Smooth muscle cell (in vitro differentiated cells): Measurements from ENCODE around the gene EDN1. TPM values are rescaled to one million over a fixed set of nuclear protein-coding genes. Genes with fewer than 3 reads are reported as not detected.
A peak's percentile ranks its signal among the peaks of the same experiment; 100 is the strongest.

Experiments
- DNase-seq: peaks from one replicate; lab custom pipeline; 2025; ENCODE audit not compliant: unreplicated experiment; lab: John Stamatoyannopoulos, UW
- H2AFZ ChIP-seq: fragments of 200-600 bp; sonication (generic); 2 replicates; pipeline ENCODE4 v1.6.0; 2016; ENCODE audit warnings: antibody characterized with exemption, low read depth, mild to moderate bottlenecking
- H3F3A ChIP-seq: fragments of 200-600 bp; sonication (generic); 2 replicates; pipeline ENCODE4 v1.6.0; 2017; ENCODE audit warnings: antibody characterized with exemption, low read depth
- H3K27ac ChIP-seq: fragments of 200-600 bp; sonication (generic); 2 replicates; pipeline ENCODE4 v1.5.1; 2016; ENCODE audit warnings: low read depth, mild to moderate bottlenecking
- H3K27me3 ChIP-seq: fragments of 200-600 bp; sonication (generic); 2 replicates; pipeline ENCODE4 v1.6.1; 2016; ENCODE audit warnings: low read depth, mild to moderate bottlenecking
- H3K36me3 ChIP-seq: fragments of 200-600 bp; sonication (generic); 2 replicates; pipeline ENCODE4 v1.5.1; 2016; ENCODE audit warnings: low read depth
- H3K4me1 ChIP-seq: fragments of 200-600 bp; sonication (generic); 2 replicates; pipeline ENCODE4 v1.5.1; 2016; ENCODE audit warnings: low read depth
- H3K4me2 ChIP-seq: fragments of 200-600 bp; sonication (generic); 2 replicates; pipeline ENCODE4 v1.6.0; 2016; ENCODE audit warnings: mild to moderate bottlenecking
- H3K4me3 ChIP-seq: fragments of 200-600 bp; sonication (generic); 2 replicates; pipeline ENCODE4 v1.5.1; 2016; ENCODE audit warnings: mild to moderate bottlenecking
- H3K79me2 ChIP-seq: fragments of 200-600 bp; sonication (generic); 2 replicates; pipeline ENCODE4 v1.6.0; 2016; ENCODE audit warnings: low read depth, mild to moderate bottlenecking
- H3K9ac ChIP-seq: fragments of 200-600 bp; sonication (generic); 2 replicates; pipeline ENCODE4 v1.6.0; 2016; ENCODE audit warnings: low read depth
- H3K9me3 ChIP-seq: fragments of 200-600 bp; sonication (generic); replicated peaks from 2 replicates; pipeline ENCODE4 v1.5.1; 2016; ENCODE audit warnings: low read depth
- H4K20me1 ChIP-seq: fragments of 200-600 bp; sonication (generic); 2 replicates; pipeline ENCODE4 v1.6.0; 2016; ENCODE audit warnings: low read depth
- WGBS: methylation state at CpG from one replicate; pipeline ENCODE4 v1.1.7; 2016; ENCODE audit warnings: low lambda C conversion rate; 5-methylcytosine and 5-hydroxymethylcytosine counted together
- polyA plus RNA-seq: library from polyadenylated mRNA; unstranded; fragments of >200 nt; fragmentation: Nextera tagmentation; extraction: Ambion mirVana; gene quantifications from 2 replicates; pipeline ENCODE4 v1.2.1, GENCODE V29; 2016
- total RNA-seq: library from RNA; depleted of rRNA; stranded (reverse); fragments of >200 nt; gene quantifications from 2 replicates; pipeline ENCODE4 v1.2.3, GENCODE V29; 2014
- TF ChIP-seq, protein P1 (sequence below): fragments of 200-600 bp; sonication (generic); IDR thresholded peaks from 2 replicates; pipeline ENCODE4 v1.5.1; 2017; ENCODE audit warnings: borderline replicate concordance, mild to moderate bottlenecking, antibody characterized with exemption; ENCODE audit not compliant: insufficient read depth, poor library complexity, severe bottlenecking

Gene EDN1
- total RNA-seq (20.0 and 22.0 TPM in 2 replicates), polyA plus RNA-seq (8.2 and 18.6 TPM in 2 replicates)

DNA sequence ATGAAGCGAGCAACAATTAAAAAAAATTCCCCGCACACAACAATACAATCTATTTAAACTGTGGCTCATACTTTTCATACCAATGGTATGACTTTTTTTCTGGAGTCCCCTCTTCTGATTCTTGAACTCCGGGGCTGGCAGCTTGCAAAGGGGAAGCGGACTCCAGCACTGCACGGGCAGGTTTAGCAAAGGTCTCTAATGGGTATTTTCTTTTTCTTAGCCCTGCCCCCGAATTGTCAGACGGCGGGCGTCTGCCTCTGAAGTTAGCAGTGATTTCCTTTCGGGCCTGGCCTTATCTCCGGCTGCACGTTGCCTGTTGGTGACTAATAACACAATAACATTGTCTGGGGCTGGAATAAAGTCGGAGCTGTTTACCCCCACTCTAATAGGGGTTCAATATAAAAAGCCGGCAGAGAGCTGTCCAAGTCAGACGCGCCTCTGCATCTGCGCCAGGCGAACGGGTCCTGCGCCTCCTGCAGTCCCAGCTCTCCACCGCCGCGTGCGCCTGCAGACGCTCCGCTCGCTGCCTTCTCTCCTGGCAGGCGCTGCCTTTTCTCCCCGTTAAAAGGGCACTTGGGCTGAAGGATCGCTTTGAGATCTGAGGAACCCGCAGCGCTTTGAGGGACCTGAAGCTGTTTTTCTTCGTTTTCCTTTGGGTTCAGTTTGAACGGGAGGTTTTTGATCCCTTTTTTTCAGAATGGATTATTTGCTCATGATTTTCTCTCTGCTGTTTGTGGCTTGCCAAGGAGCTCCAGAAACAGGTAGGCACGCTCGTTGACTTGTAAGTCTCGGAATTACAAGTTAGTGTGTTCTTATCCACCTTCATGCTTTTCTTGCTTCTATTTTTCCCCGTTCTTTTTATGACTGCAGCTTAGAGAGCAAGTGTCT lies at the start of gene EDN1:
Gene EDN1 (plus strand): TSS at position 429 of the 888 bp plus-strand sequence. CDS start 269 bp downstream, at position 698.
- no peaks in the 10 kb centered on the region for H3K79me2 ChIP-seq
- no peaks in the 10 kb centered on the region for H4K20me1 ChIP-seq
- WGBS: 4% methylated on average over 38 of the region's 38 CpGs
- H3K9me3 ChIP-seq: no peaks in the 10 kb centered on the region
- DNase-seq: peak; percentile 15
- peak within 1 kb of the TSS; percentile 88 for H3K4me2 ChIP-seq
- H2AFZ ChIP-seq: peak within 1 kb of the TSS; percentile 85
- H3K36me3 ChIP-seq: no peaks in the 10 kb centered on the region
- peak within 1 kb of the TSS; percentile 66 for H3K4me3 ChIP-seq
- H3K9ac ChIP-seq: peak within 1 kb of the TSS; percentile 65
- TF ChIP-seq, protein P1, sequence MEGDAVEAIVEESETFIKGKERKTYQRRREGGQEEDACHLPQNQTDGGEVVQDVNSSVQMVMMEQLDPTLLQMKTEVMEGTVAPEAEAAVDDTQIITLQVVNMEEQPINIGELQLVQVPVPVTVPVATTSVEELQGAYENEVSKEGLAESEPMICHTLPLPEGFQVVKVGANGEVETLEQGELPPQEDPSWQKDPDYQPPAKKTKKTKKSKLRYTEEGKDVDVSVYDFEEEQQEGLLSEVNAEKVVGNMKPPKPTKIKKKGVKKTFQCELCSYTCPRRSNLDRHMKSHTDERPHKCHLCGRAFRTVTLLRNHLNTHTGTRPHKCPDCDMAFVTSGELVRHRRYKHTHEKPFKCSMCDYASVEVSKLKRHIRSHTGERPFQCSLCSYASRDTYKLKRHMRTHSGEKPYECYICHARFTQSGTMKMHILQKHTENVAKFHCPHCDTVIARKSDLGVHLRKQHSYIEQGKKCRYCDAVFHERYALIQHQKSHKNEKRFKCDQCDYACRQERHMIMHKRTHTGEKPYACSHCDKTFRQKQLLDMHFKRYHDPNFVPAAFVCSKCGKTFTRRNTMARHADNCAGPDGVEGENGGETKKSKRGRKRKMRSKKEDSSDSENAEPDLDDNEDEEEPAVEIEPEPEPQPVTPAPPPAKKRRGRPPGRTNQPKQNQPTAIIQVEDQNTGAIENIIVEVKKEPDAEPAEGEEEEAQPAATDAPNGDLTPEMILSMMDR: peak; percentile 34
- no peaks in the 10 kb centered on the region for H3F3A ChIP-seq
- peak within 1 kb of the TSS; percentile 72 for H3K27ac ChIP-seq
- peaks cover 7% of the 10 kb centered on the region for H3K27me3 ChIP-seq
- H3K4me1 ChIP-seq: peaks cover 22% of the 10 kb centered on the region

DNA sequence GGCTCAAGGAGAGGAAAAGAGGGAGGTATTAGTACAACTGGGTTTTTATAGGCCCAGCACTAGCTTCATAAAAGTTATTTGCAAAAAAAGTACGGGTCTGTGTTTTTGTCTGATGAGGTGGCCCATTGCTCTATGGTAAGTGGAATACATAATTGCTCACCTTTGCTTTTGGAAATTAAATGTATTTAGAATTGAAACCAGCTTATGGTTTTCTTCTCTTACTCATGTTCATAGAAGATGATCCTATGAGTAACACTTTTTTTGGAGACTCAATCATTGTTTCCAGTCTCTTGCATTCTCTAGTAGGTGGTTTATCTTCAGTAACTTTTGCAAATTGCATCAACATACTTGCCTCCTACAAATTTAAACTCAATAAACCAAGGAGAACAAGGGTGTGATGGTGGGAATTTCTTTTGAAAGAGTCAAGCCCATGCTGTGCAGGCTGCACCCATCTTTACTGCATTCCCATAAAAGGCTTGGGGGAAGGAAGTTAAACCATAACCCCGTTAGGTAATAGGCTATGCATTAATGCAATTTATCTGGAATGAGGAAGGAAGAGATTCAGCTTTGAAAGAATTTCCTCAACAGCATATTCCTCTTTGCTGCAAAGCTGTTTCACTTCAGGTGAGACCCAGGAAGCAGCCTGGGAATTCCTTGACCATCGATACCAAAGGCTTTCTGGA lies 48.5 kb upstream of the EDN1 start:
- Histone ChIP-seq H3K79me2 (no peaks in the 10 kb centered on the region), H3K27ac (no peak overlapping the region), H3K4me2 (no peak overlapping the region), H3K9me3 (no peaks in the 10 kb centered on the region), H3K27me3 (no peaks in the 10 kb centered on the region), H2AFZ (no peak overlapping the region), H3F3A (no peaks in the 10 kb centered on the region), H3K9ac (no peak overlapping the region), H3K36me3 (no peaks in the 10 kb centered on the region), H3K4me1 (no peaks in the 10 kb centered on the region), H3K4me3 (no peak overlapping the region), H4K20me1 (no peaks in the 10 kb centered on the region)
- DNase-seq: no peak
- WGBS: 81% methylated on average over 3 of the region's 3 CpGs
- TF ChIP-seq, protein P1: no peak

DNA sequence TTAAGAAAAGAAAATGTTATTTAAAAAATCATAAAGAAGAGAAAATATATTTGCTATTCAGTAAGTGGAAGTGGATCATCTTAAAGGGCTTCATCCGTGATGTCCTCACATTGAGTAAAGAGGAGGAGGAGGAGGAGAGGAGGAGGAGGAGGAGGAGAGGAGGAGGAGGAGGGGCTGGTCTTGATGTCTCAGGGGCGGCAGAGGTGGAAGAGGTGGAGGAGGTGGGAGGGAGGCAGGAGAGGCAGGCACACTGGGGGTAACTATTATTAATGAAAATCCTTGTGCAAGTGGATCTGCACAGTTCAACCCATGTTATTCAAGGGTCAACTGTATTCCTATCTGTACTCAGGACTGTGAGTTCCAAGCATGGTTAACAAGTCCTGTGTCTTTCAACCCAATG lies 47.0 kb upstream of the EDN1 start:
- Histone ChIP-seq H3K9ac (no peak overlapping the region), H3K27me3 (peaks cover 5% of the 10 kb centered on the region), H3K4me2 (no peak overlapping the region), H3K9me3 (no peaks in the 10 kb centered on the region), H4K20me1 (no peaks in the 10 kb centered on the region), H3K4me3 (no peak overlapping the region), H2AFZ (no peak overlapping the region), H3K36me3 (no peaks in the 10 kb centered on the region), H3K27ac (no peak overlapping the region), H3K79me2 (no peaks in the 10 kb centered on the region), H3F3A (no peaks in the 10 kb centered on the region), H3K4me1 (no peaks in the 10 kb centered on the region)
- TF ChIP-seq, protein P1: no peak
- WGBS: 70% methylated on average over 2 of the region's 2 CpGs
- no peak for DNase-seq
